ENCODE data around the gene SPATA13.

SPATA13 gene

DNA sequence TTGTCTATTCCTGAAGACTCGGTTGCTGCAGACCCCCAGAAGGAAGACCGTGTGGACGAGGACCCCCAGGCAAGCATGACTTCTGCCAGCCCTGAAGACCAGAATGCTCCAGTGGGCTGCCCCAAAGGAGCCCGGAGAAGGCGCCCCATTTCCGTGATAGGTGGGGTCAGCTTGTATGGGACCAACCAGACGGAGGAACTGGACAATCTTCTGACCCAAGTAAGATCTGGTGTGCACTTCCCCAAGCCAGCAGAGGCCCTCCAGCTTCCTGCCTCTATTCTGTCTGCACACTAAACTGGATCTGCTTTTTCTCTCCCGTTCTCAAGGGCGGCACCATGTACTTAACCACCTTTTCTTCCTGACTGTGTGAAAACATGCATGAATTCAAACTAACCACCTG is 89.1 kb downstream of the SPATA13 start:
- Histone ChIP-seq H3K9ac (ENCODE audit: low read depth, low read length) (no peak overlapping the region), H3K9me3 (replicated peaks; ENCODE audit: low read length) (no peaks in the 10 kb centered on the region), H3K27me3 (ENCODE audit: control insufficient read depth, insufficient read depth, low read length) (no peaks in the 10 kb centered on the region), H3K36me3 (ENCODE audit: insufficient read depth, low read length) (no peaks in the 10 kb centered on the region), H3K4me1 (ENCODE audit: control insufficient read depth, insufficient read depth, low read length) (peaks cover 6% of the 10 kb centered on the region), H3K4me3 (ENCODE audit: low read length) (no peak overlapping the region), H3K4me2 (ENCODE audit: low read length) (no peak overlapping the region)

GRCh38 chr13:24250376-24251057 is 90.0 kb downstream of the SPATA13 start:
- no peak overlapping the region for H3K4me3 ChIP-seq (ENCODE audit: low read length)
- H3K9me3 ChIP-seq (replicated peaks; ENCODE audit: low read length): no peaks in the 10 kb centered on the region
- no peak overlapping the region for H3K9ac ChIP-seq (ENCODE audit: low read depth, low read length)
- H3K4me2 ChIP-seq (ENCODE audit: low read length): no peak overlapping the region
- no peaks in the 10 kb centered on the region for H3K36me3 ChIP-seq (ENCODE audit: insufficient read depth, low read length)
- H3K27me3 ChIP-seq (ENCODE audit: control insufficient read depth, insufficient read depth, low read length): no peaks in the 10 kb centered on the region
- peaks cover 6% of the 10 kb centered on the region for H3K4me1 ChIP-seq (ENCODE audit: control insufficient read depth, insufficient read depth, low read length)

GRCh38 chr13:24251525-24251924 is 91.0 kb downstream of the SPATA13 start:
- Histone ChIP-seq H3K36me3 (ENCODE audit: insufficient read depth, low read length) (no peaks in the 10 kb centered on the region), H3K4me3 (ENCODE audit: low read length) (no peak overlapping the region), H3K9me3 (replicated peaks; ENCODE audit: low read length) (no peaks in the 10 kb centered on the region), H3K4me2 (ENCODE audit: low read length) (no peak overlapping the region), H3K9ac (ENCODE audit: low read depth, low read length) (no peak overlapping the region), H3K4me1 (ENCODE audit: control insufficient read depth, insufficient read depth, low read length) (peaks cover 6% of the 10 kb centered on the region), H3K27me3 (ENCODE audit: control insufficient read depth, insufficient read depth, low read length) (no peaks in the 10 kb centered on the region)

- Histone ChIP-seq H3K36me3 (ENCODE audit: insufficient read depth, low read length) (no peaks in the 10 kb centered on the region), H3K4me2 (ENCODE audit: low read length) (no peak overlapping the region), H3K9me3 (replicated peaks; ENCODE audit: low read length) (no peaks in the 10 kb centered on the region), H3K27me3 (ENCODE audit: control insufficient read depth, insufficient read depth, low read length) (no peaks in the 10 kb centered on the region), H3K4me1 (ENCODE audit: control insufficient read depth, insufficient read depth, low read length) (peaks cover 6% of the 10 kb centered on the region), H3K9ac (ENCODE audit: low read depth, low read length) (no peak overlapping the region), H3K4me3 (ENCODE audit: low read length) (no peak overlapping the region)
These were observed 91.6 kb downstream of the SPATA13 start for GRCh38 chr13:24252136-24252535.

GRCh38 chr13:24253520-24254145 is 93.1 kb downstream of the SPATA13 start:
- Histone ChIP-seq H3K4me1 (ENCODE audit: control insufficient read depth, insufficient read depth, low read length) (peaks cover 6% of the 10 kb centered on the region), H3K9ac (ENCODE audit: low read depth, low read length) (no peak overlapping the region), H3K4me3 (ENCODE audit: low read length) (no peak overlapping the region)

DNA sequence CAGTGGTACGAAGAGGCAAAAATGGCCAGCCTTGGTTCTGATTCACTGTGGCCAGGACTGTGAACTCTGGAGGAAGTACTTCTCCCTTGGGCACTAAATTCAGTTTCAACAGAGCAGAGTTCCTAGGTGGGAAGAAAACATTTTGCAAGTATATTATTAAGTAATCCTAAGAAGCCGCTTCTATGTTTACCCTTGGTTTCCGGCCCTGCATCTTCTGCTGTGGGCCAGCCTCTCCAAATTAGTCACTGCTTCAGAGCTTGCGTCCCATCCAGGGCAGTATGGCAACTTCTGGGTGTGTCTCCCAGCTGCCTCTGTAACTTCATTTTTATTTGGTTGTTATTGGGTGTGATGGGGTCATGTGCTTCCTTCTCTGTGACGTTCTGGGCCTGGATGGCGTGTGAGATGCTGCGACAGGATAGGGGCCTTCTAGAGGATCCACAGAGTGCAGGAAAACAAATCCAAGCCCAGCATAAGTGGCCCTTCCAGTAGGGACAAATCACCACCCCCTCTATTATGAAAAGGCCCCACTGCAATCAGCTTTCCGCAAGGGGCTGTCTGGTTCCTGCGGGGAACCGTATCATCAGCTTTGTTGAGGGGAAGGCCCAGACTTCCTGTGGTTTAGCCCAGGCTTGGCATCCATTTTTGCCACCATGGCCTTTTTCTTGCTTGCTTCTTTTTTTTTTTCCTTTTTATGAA is 93.8 kb downstream of the SPATA13 start:
- Histone ChIP-seq H3K4me1 (ENCODE audit: control insufficient read depth, insufficient read depth, low read length) (peaks cover 6% of the 10 kb centered on the region), H3K9ac (ENCODE audit: low read depth, low read length) (no peak overlapping the region), H3K27me3 (ENCODE audit: control insufficient read depth, insufficient read depth, low read length) (no peaks in the 10 kb centered on the region), H3K36me3 (ENCODE audit: insufficient read depth, low read length) (no peaks in the 10 kb centered on the region), H3K9me3 (replicated peaks; ENCODE audit: low read length) (no peaks in the 10 kb centered on the region), H3K4me3 (ENCODE audit: low read length) (no peak overlapping the region), H3K4me2 (ENCODE audit: low read length) (no peak overlapping the region)

More at GRCh38 chr13:24253520-24254145, 93.1 kb downstream of the SPATA13 start:
- H3K36me3 ChIP-seq (ENCODE audit: insufficient read depth, low read length): no peaks in the 10 kb centered on the region
- no peaks in the 10 kb centered on the region for H3K9me3 ChIP-seq (replicated peaks; ENCODE audit: low read length)
- no peaks in the 10 kb centered on the region for H3K27me3 ChIP-seq (ENCODE audit: control insufficient read depth, insufficient read depth, low read length)
- no peak overlapping the region for H3K4me2 ChIP-seq (ENCODE audit: low read length)

- no peak overlapping the region for H3K4me2 ChIP-seq (ENCODE audit: low read length)
These were observed 97.0 kb downstream of the SPATA13 start for GRCh38 chr13:24257497-24257896.

DNA sequence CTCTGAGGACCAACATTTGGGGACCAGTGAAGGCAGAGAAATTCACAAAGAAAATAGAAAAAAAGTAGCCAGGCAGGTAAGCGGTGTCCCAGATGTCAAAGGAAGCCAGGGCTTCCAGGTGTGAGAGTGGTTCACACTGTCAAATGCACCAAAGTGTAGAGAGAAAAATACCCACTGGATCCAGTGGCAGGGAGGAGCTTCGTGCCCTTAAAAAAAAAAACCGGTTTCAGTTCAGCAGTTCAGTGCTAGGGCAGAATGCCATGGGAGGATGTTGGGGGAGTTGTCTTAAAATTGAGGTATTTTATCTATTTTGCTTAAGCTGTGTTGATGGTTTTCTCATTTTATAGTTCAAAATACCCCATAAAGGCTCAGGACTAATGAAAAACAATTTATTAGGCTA is 101.0 kb downstream of the SPATA13 start:
- Histone ChIP-seq H3K4me2 (ENCODE audit: low read length) (no peak overlapping the region), H3K4me1 (ENCODE audit: control insufficient read depth, insufficient read depth, low read length) (no peaks in the 10 kb centered on the region), H3K9me3 (replicated peaks; ENCODE audit: low read length) (no peaks in the 10 kb centered on the region), H3K9ac (ENCODE audit: low read depth, low read length) (no peak overlapping the region), H3K4me3 (ENCODE audit: low read length) (no peak overlapping the region), H3K27me3 (ENCODE audit: control insufficient read depth, insufficient read depth, low read length) (no peaks in the 10 kb centered on the region), H3K36me3 (ENCODE audit: insufficient read depth, low read length) (no peaks in the 10 kb centered on the region)

More at GRCh38 chr13:24257497-24257896, 97.0 kb downstream of the SPATA13 start:
- H3K4me1 ChIP-seq (ENCODE audit: control insufficient read depth, insufficient read depth, low read length): peaks cover 6% of the 10 kb centered on the region
- H3K36me3 ChIP-seq (ENCODE audit: insufficient read depth, low read length): no peaks in the 10 kb centered on the region
- no peaks in the 10 kb centered on the region for H3K9me3 ChIP-seq (replicated peaks; ENCODE audit: low read length)
- no peak overlapping the region for H3K4me3 ChIP-seq (ENCODE audit: low read length)
- no peak overlapping the region for H3K9ac ChIP-seq (ENCODE audit: low read depth, low read length)
- H3K27me3 ChIP-seq (ENCODE audit: control insufficient read depth, insufficient read depth, low read length): no peaks in the 10 kb centered on the region

GRCh38 chr13:24263632-24264031 is 103.1 kb downstream of the SPATA13 start:
- H3K27me3 ChIP-seq (ENCODE audit: control insufficient read depth, insufficient read depth, low read length): no peaks in the 10 kb centered on the region
- no peaks in the 10 kb centered on the region for H3K36me3 ChIP-seq (ENCODE audit: insufficient read depth, low read length)
- H3K4me3 ChIP-seq (ENCODE audit: low read length): no peak overlapping the region
- peaks cover 9% of the 10 kb centered on the region for H3K4me1 ChIP-seq (ENCODE audit: control insufficient read depth, insufficient read depth, low read length)
- H3K9ac ChIP-seq (ENCODE audit: low read depth, low read length): no peak overlapping the region
- H3K4me2 ChIP-seq (ENCODE audit: low read length): no peak overlapping the region
- no peaks in the 10 kb centered on the region for H3K9me3 ChIP-seq (replicated peaks; ENCODE audit: low read length)

- Histone ChIP-seq H3K27me3 (ENCODE audit: control insufficient read depth, insufficient read depth, low read length) (no peaks in the 10 kb centered on the region), H3K4me2 (ENCODE audit: low read length) (no peak overlapping the region), H3K9ac (ENCODE audit: low read depth, low read length) (no peak overlapping the region), H3K4me1 (ENCODE audit: control insufficient read depth, insufficient read depth, low read length) (peaks cover 12% of the 10 kb centered on the region), H3K9me3 (replicated peaks; ENCODE audit: low read length) (no peaks in the 10 kb centered on the region), H3K4me3 (ENCODE audit: low read length) (no peak overlapping the region), H3K36me3 (ENCODE audit: insufficient read depth, low read length) (no peaks in the 10 kb centered on the region)
These were observed 104.5 kb downstream of the SPATA13 start for GRCh38 chr13:24264976-24265375.

- Histone ChIP-seq H3K4me1 (ENCODE audit: control insufficient read depth, insufficient read depth, low read length) (peaks cover 16% of the 10 kb centered on the region), H3K9ac (ENCODE audit: low read depth, low read length) (no peak overlapping the region), H3K4me3 (ENCODE audit: low read length) (no peak overlapping the region)
These were observed 104.9 kb downstream of the SPATA13 start for GRCh38 chr13:24265453-24265852.

More at GRCh38 chr13:24265453-24265852, 104.9 kb downstream of the SPATA13 start:
- Histone ChIP-seq H3K36me3 (ENCODE audit: insufficient read depth, low read length) (no peaks in the 10 kb centered on the region), H3K9me3 (replicated peaks; ENCODE audit: low read length) (no peaks in the 10 kb centered on the region), H3K27me3 (ENCODE audit: control insufficient read depth, insufficient read depth, low read length) (no peaks in the 10 kb centered on the region), H3K4me2 (ENCODE audit: low read length) (no peak overlapping the region)
